Activated naive CD4-positive, alpha-beta T cell treated with anti-CD3 and anti-CD28 coated beads, Interleukin-2, amount 50 U/mL, for 16 hours (primary cell): ENCODE data around the gene RTP3.
A peak's percentile ranks its signal among the peaks of the same experiment; 100 is the strongest.

ENCODE experiments used
- DNase-seq: peaks from one replicate; pipeline ENCODE4 v3.0.0-alpha.2; 2020

RTP3 gene

GRCh38 chr3:46469680-46470357, 28.0 kb upstream of the RTP3 start:
- DNase-seq = no peak

- no peak for DNase-seq
These were observed 26.9 kb upstream of the RTP3 start for GRCh38 chr3:46470831-46471230.

- no peak for DNase-seq
These were observed 26.3 kb upstream of the RTP3 start for GRCh38 chr3:46471371-46471914.

GRCh38 chr3:46472736-46473135, 25.0 kb upstream of the RTP3 start:
- no peak for DNase-seq

- no peak for DNase-seq
These were observed 20.6 kb upstream of the RTP3 start for GRCh38 chr3:46477145-46477544.

- DNase-seq = no peak
These were observed 20.0 kb upstream of the RTP3 start for GRCh38 chr3:46477756-46478155.

- no peak for DNase-seq
These were observed 19.4 kb upstream of the RTP3 start for GRCh38 chr3:46478341-46478740.

- no peak for DNase-seq
These were observed 18.8 kb upstream of the RTP3 start for GRCh38 chr3:46479021-46479420.

- DNase-seq = no peak
These were observed 18.1 kb upstream of the RTP3 start for GRCh38 chr3:46479696-46480095.

GRCh38 chr3:46480491-46481195, 17.1 kb upstream of the RTP3 start:
- no peak for DNase-seq

GRCh38 chr3:46481636-46482035, 16.1 kb upstream of the RTP3 start:
- DNase-seq = no peak

GRCh38 chr3:46482632-46483350, 15.0 kb upstream of the RTP3 start:
- no peak for DNase-seq

GRCh38 chr3:46483825-46484224, 14.0 kb upstream of the RTP3 start:
- no peak for DNase-seq

- DNase-seq = no peak
These were observed 13.4 kb upstream of the RTP3 start for GRCh38 chr3:46484388-46484787.

- DNase-seq = no peak
These were observed 12.6 kb upstream of the RTP3 start for GRCh38 chr3:46484911-46485778.

- DNase-seq = no peak
These were observed 12.0 kb upstream of the RTP3 start for GRCh38 chr3:46485779-46486175.

- peak; percentile 94 for DNase-seq
These were observed 8.9 kb upstream of the RTP3 start for GRCh38 chr3:46488735-46489361.

- no peak for DNase-seq
These were observed 8.4 kb upstream of the RTP3 start for GRCh38 chr3:46489381-46489780.

GRCh38 chr3:46489875-46490274, 7.9 kb upstream of the RTP3 start:
- no peak for DNase-seq

- no peak for DNase-seq
These were observed 7.3 kb upstream of the RTP3 start for GRCh38 chr3:46490338-46491084.
